NCI-H2081 treated with DMSO at 0.1 percent for 48 hours (cell line): ENCODE results near the gene KCNH8.
A peak's percentile ranks its signal among the peaks of the same experiment; 100 is the strongest.
"Not testable (repeated sequence)": the region's sequence is repeated elsewhere in the genome, so short reads cannot be mapped to it uniquely, and the experiment has no call there.

Source experiments
- DNase-seq: peaks from one replicate; lab custom pipeline; 2025; lab: John Stamatoyannopoulos, UW

Gene KCNH8

DNA sequence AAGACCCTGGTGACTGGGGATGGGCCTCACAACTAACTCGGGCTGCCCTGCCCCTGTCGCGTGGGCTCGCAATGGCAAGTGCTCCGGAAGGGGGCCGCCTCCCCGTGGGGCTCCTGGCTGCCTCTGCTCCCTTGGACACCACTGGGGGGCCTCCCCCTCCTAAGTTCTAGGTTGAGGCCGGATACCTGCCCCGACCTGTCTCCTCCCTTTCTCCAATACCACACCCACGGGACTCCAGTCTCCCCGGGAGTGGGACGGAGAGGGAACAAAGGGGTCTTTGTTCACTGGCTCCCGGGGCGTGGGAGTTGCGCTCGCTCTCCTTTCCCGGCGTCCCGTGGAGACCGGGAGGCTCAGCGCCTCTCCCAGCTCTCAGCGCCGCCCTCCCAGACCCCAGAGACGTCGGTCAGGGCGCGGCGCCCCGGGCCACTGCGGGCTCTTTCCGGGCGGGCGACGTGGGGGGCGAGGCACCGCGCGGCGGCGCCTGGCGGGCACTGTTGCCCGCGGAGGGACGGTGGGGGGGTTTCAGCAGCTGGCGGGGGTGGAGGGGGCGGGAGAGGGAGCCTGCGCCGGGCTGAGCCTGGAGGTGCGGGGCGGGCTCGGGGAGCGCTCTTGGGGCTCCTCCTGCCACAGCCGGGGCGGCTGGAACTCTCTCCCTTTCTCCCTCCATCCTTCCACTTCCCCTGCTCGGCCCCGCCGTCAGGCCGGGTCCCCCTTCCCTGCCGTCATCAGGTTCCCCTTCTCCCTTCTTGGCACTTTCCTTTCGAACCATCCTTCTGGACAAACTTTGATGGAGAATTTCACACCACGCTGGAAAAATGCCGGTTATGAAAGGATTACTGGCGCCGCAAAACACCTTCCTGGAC is at the start of gene KCNH8:
TSS of gene KCNH8 (plus strand) at position 606 of the 863 bp plus-strand sequence. CDS start at position 816, 210 bp downstream.
- DNase-seq: no peak

DNA sequence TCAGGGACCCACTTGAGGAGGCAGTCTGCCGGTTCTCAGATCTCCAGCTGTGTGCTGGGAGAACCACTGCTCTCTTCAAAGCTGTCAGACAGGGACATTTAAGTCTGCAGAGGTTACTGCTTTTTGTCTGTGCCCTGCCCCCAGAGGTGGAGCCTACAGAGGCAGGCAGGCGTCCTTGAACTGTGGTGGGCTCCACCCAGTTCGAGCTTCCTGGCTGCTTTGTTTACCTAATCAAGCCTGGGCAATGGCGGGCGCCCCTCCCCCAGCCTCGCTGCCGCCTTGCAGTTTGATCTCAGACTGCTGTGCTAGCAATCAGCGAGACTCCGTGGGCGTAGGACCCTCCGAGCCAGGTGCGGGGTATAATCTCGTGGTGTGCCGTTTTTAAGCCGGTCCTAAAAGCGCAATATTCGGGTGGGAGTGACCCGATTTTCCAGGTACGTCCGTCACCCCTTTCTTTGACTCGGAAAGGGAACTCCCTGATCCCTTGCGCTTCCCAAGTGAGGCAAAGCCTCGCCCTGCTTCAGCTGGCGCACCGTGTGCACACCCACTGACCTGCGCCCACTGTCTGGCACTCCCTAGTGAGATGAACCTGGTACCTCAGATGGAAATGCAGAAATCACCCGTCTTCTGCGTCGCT is 45.5 kb upstream of the KCNH8 start:
- not testable (repeated sequence) for DNase-seq

- no peak for DNase-seq
Observed at GRCh38 chr3:19103510-19103909, 44.8 kb upstream of the KCNH8 start.

- no peak for DNase-seq
Observed at GRCh38 chr3:19104459-19104858, 43.9 kb upstream of the KCNH8 start.

DNA sequence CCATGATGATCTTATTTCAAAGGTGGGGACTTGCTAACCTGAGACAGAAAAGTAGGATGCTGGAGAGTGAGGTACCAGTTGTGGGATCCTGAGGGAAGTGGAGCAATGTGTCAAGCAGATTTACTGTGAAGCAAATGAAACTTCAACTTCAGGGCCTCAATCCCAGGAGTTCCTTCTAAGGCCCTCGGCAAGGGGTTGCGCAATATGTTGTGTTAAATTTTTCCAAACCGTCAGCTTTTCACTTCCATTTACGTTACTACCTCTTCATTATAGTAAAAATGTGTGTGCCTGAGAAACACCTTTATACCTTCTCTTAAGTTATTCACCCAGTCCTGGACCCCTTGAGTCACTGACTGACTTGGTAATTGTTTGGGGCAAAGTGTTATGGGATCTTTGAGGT is 42.5 kb upstream of the KCNH8 start:
- DNase-seq: no peak

- DNase-seq: no peak
Observed at GRCh38 chr3:19106307-19106706, 42.0 kb upstream of the KCNH8 start.

DNA sequence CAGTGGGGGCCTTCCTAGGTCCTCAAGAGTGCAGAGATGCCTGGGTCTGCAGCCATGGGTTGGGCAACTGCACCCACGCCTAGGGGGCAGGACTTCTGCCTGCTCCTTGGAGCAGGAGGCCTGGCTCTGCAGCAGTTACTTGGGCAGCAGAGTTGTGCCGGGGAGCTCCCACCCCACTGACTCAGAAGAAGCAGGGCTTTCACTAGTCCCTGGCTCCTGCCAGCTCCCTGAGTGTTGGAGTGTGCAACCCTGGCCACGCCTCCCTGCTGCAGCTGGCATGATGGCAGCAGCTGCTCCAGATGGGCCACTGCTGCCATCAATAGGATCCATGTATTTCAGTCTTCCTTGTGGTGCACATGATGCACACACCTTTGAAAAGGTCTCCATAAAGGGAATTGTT is 40.6 kb upstream of the KCNH8 start:
- DNase-seq: no peak

GRCh38 chr3:19110335-19110895 is 37.9 kb upstream of the KCNH8 start:
- DNase-seq: no peak

- DNase-seq: no peak
Observed at GRCh38 chr3:19114461-19114860, 33.8 kb upstream of the KCNH8 start.

DNA sequence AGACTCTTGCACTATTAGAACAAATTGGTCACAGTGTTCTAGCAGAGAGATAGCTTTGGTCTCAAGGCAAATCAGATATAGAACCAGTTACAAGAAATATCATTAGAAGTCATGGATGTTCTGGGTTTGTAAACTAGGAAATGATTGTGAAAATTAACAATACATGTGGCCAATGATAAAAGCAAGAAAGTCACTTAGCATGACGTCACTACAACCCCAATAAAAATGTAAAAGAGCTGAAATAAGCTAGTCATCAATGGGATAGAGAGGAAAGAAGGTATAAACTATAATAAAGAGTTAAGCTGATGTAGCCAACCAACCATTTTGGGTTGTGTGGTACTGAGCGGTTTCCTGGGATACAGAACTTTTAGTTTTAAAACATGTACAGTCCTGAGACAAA is 32.1 kb upstream of the KCNH8 start:
- no peak for DNase-seq

GRCh38 chr3:19124752-19125151 is 23.6 kb upstream of the KCNH8 start:
- no peak for DNase-seq

DNA sequence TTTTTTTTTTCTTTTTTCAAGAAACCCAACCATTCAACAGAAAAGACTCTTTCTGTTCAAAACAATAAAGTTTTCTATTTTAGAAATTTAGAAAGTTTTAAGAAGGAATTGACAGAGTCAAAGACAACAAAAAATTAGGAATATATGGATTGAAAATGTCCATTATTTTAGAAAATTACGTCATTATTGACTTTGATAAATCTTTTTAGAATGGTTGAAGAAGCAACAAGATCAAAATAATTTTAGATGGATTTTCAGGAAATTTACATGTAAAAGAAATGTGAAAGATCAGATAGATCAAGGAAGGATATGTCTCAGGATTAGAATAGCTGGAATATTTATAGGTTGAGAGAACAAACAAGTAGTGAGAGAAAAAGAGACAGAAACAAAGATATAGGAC is 8.4 kb upstream of the KCNH8 start:
- DNase-seq: no peak

DNA sequence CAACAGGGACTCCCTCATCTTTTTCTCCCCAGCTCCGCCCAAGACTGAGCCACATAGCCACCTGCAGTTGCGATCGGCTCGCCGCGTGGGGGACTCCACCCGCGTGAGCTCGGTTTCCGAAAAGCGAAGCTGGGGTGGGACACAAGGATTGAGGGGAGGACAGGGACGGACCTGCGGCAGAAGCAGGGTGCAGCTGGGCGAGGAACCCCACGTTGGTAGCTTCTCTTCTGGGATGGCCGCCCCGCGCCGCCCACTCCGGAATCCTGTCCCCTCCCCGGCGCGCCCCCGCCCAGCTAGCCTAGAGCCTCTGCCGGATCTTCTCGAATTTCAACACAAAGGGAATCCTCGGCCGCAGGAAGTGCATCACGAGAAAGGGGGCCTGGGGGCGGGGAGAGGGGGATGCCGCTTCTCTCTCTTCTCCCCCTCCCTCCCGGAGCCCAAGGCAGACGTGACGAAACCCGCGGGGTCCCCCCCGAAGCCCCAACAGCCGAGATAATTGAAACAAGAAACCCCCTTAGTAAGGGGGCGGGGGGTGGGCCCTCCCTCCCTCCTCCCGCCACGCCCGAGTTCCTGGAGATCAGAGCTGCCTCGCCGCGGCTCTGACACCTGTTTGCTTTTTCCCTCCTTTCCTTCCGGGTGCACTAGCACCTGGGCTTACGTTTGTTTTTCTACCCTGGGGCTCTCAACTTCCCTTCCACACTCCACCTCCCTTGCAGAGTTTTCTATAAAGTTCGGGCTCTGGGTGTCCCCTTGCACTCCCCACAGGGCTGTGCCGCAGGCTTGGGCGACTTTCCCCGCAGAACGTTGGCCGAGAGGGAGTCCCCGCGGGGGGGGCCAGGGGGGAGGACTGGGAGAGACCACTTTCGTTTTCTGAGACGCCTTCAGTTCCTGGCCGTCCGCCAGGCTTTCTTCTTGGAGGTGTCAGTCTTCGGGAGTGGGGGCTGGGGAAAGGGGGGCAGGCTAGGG is 1.3 kb upstream of the KCNH8 start:
- peak; percentile 56 for DNase-seq

DNA sequence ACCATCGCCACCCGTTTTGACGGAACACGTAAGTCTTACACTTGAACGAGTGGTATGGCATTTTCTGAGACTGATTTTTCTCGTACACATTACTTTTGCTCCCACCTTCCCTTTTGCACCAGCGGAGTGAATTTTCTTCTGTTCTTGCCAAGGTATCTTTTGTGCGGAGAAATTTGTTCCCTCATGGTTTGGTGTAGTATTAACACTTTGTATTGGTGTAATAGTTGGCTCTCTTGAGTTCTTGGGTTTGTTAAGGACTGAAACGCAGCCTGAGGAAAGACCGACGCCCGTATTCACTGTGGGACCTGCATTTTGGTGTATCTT is 420 bp downstream of the KCNH8 start:
- DNase-seq: no peak

GRCh38 chr3:19149368-19149767 is 1.1 kb downstream of the KCNH8 start:
- DNase-seq: no peak

DNA sequence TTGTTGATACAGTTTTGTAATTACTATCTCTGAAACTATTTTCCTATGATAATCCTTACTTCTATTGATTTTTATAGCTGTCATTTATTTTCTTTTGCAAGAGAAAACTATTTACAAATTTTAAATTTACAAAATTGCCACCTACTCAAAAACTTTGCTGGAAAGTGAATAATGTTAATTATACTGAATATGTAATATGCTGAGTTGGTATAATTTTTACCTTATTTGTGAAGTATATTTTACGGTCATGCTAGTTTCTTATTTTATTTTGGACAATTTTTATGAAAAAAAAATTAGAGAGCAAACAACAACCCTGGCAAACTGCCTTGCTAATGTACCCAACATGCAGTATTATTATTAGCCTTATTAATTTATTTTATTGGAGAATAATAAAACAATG is 2.9 kb downstream of the KCNH8 start:
- no peak for DNase-seq

DNA sequence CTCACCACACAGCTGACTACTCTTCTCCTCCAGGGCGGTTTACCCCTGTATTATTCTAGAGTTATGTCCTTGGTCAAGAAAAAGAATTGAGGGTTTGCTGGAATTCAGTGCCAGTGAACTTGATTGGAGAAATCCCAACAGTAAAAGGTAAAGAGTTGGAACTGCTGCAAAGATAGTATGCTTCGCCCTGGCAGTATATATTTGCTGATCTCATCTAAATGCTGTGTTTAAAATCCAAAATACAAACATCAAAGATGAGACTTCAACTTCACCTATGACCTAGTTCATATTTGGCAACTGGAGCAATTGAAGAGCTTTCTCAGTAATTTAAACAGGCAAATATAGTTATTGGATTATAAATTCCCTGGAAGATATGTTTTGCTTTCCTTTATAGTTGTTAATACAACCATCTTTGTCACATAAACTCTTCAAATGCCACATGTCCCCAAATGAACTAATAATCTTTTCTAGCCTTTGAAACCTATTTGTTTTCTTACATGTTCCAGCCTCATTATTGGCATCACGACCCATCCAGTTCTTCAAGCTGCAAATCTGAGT is 6.5 kb downstream of the KCNH8 start:
- no peak for DNase-seq

DNA sequence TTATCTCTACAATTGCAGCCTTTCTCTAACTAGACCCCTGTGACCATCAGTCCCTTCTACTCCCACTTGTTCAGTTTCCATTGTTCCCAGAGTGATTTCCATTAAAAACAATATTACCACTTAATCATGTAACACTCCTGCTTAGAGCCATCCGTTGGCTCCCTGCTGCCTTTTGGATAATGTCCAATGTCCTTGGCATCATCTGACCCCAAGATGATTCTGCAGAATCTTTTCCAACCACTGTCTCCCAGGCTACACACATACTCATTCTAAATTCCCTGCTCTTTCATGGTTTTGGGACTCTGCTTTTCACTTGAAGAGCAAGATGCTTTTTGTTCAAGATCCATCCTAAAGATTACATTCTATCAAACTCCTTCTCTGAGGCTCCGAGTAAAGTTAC is 7.1 kb downstream of the KCNH8 start:
- no peak for DNase-seq

DNA sequence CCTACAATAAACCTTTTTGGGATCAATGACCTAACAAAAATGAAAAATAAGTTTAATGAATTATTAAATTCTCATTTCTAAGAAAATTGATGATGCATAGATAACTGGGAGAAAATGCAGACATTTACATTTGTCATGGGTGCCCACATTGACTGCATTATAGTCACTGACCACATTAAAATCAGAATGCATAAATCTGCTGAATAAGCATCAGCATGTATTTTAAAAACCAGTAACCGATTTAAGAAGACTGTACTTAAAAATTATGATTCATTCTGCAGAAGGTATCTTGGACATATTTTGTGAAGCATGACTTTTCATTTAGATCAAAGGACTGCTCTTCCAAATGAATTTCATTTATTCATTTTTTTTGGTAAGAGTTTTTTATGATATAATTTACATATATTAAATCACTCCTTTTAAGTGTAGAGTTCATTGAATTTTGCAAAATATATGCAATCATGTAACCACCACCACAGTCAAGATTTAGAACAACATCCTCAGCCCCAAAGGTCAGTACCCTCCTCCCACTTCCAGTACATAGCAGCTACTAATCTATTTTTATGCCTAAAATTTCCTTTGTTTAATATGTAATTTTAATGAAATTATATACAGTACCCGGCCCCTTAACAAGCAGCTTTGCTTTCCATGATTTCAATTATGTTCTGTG is 11.8 kb downstream of the KCNH8 start:
- no peak for DNase-seq

DNA sequence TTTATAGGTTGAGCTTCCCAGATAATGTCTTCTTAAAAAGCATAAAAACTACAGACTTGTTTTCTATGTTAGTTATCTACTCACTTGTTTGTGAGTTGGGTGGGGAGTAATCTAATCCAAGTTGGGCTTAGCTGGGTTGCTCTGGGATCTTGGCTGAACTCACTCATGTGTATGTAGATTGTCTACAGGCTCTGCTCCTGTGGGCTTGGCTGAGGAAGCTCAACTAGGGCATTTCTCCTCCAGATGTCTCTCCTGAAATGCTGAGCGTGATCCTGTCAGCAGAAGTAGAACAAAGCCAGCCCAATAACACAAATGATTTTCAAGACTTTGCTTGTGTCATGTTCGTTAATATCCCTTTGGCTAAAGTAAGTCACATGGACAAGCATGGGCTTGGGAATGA is 17.3 kb downstream of the KCNH8 start:
- no peak for DNase-seq

GRCh38 chr3:19171794-19172193 is 23.5 kb downstream of the KCNH8 start:
- DNase-seq: no peak
